Measurements from ENCODE around the gene SUPT5H. TPM values are rescaled to one million over a fixed set of nuclear protein-coding genes. Genes with fewer than 3 reads are reported as not detected.

The SUPT5H gene
- total and polyA plus RNA-seq, 2 of the 8 experiments (the other 6 are each of a cell fraction or from before 2014, with no cell fraction given), result 77.8 to 111 TPM

DNA sequence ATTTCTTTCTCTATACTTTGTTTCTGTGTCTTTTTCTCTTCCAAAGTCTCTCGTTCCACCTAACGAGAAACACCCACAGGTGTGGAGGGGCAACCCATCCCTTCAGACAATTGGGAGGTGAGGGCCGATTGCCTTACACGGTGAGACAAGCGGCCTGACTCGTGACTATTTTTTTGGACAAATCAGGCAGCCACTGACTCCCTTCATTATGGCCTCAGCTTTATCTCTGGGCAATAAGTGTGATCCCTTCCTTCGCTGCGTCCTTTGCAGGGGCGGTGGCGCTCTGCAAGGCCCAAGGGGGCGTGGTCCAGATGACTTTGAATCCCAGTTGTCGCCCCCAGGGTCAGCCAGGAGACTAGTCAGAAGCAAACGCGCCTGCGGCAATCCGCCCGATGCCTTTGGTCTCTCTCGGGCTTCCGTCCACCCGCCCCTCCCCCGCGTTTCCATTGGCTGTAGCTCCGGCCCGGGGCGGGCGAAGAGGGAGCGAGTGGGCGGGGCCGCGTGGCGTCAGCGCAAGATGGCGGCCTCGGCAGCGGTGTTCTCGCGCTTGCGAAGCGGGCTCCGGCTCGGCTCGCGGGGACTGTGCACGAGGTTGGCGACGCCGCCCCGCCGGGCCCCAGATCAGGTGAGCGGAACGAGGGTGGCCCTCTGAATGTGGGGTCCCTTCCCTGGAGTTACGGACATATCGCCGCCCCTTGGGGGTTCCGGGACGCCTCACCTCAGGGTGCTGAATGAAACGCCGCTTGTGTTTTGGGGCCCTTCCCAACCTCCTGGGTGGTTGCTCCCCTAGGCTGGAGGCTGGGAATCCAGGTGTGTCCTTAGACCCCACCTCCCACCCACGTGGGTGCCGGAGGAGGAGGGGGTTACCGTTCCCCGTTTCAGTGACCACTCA lies 35.2 kb downstream of the SUPT5H start, which contains the start of gene TIMM50 (continued):
- TF ChIP-seq SAP30 (IDR thresholded peaks at IDR 0.05; ENCODE audit: insufficient read depth, insufficient replicate concordance, low read length) (peak; percentile 89), YY1 (IDR thresholded peaks at IDR 0.05; ENCODE audit: low read depth, low read length) (peak; percentile 97), HDAC6 (IDR thresholded peaks at IDR 0.05; ENCODE audit: low read depth, low read length) (no peak), TEAD4 (IDR thresholded peaks at IDR 0.05; ENCODE audit: low read depth, low read length) (no peak), BRCA1 (IDR thresholded peaks at IDR 0.05; ENCODE audit: low read depth, low read length) (peak; percentile 55; the same call in 1 of the 2 replicates), EGR1 (IDR thresholded peaks at IDR 0.05; ENCODE audit: borderline replicate concordance, low read depth, low read length) (peak; percentile 72; the same call in 1 of the 2 replicates), CBX5 (IDR thresholded peaks at IDR 0.05; ENCODE audit: low read depth, low read length) (no peak), PHF8 (conservative IDR thresholded peaks at IDR 0.05; ENCODE audit: low read depth, low read length) (peak; percentile 97), POLR2A (IDR thresholded peaks at IDR 0.05; ENCODE audit: control extremely low read depth in 1 of 2, low read depth in 2 of 2, low read length in 2 of 2) (peak; percentile 74 to 84), CHD2 (IDR thresholded peaks at IDR 0.05; ENCODE audit: low read length) (peak; percentile 80), TBP (IDR thresholded peaks at IDR 0.05; ENCODE audit: low read depth, low read length) (peak; percentile 88; the same call in 1 of the 2 replicates), GTF2F1 (IDR thresholded peaks at IDR 0.05; ENCODE audit: borderline replicate concordance, low read depth, low read length) (peak; percentile 72; the same call in 1 of the 2 replicates), TAF7 (optimal IDR thresholded peaks at IDR 0.05; ENCODE audit: borderline replicate concordance, low read depth, low read length) (peak; percentile 74), TAF1 (IDR thresholded peaks at IDR 0.05; ENCODE audit: low read depth, low read length) (peak; percentile 88), SRF (IDR thresholded peaks at IDR 0.05; ENCODE audit: low read depth, low read length) (no peak), CEBPB (IDR thresholded peaks at IDR 0.05; ENCODE audit: low read depth, low read length) (peak; percentile 59; the same call in 1 of the 2 replicates), RBBP5 (IDR thresholded peaks at IDR 0.05; ENCODE audit: borderline replicate concordance, low read depth, low read length) (0 out of 2 replicates have a peak, but pooled peaks have one; percentile 80), KDM5A (IDR thresholded peaks at IDR 0.05; ENCODE audit: low read length) (peak; percentile 82), ZNF274 (IDR thresholded peaks at IDR 0.05; ENCODE audit: borderline replicate concordance, extremely low read depth, low read length) (no peak)
- TF ChIP-seq, protein P1, sequence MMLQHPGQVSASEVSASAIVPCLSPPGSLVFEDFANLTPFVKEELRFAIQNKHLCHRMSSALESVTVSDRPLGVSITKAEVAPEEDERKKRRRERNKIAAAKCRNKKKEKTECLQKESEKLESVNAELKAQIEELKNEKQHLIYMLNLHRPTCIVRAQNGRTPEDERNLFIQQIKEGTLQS (IDR thresholded peaks at IDR 0.05; ENCODE audit: insufficient read depth, low read depth, low read length), result no peak
- TF ChIP-seq, protein P2, sequence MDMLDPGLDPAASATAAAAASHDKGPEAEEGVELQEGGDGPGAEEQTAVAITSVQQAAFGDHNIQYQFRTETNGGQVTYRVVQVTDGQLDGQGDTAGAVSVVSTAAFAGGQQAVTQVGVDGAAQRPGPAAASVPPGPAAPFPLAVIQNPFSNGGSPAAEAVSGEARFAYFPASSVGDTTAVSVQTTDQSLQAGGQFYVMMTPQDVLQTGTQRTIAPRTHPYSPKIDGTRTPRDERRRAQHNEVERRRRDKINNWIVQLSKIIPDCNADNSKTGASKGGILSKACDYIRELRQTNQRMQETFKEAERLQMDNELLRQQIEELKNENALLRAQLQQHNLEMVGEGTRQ (IDR thresholded peaks at IDR 0.05; ENCODE audit: low read length), result no peak
- TF ChIP-seq, protein P3, sequence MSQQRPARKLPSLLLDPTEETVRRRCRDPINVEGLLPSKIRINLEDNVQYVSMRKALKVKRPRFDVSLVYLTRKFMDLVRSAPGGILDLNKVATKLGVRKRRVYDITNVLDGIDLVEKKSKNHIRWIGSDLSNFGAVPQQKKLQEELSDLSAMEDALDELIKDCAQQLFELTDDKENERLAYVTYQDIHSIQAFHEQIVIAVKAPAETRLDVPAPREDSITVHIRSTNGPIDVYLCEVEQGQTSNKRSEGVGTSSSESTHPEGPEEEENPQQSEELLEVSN (IDR thresholded peaks at IDR 0.05), result peak; percentile 55

Data from H1 (cell line).